Measurements from ENCODE around the gene COL8A2.

The COL8A2 gene

DNA sequence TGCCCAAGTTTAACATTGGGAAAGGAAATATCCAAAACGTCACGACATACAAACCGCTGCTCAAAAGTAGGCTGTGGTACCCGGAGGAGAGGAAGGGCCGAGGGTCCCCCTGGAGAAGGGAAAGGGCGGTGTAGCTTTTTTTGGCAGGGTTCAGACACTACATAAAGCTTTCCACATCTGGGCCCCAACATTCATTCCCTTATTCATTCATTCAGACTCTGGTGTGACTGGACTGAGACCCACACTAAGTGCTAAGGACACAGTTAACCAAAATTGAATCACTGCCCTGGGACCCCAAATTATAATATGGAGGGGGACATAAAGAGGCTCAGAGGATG, 10.3 kb upstream of the COL8A2 start:
- no peak for DNase-seq

- DNase-seq = no peak
These were observed 9.7 kb upstream of the COL8A2 start for GRCh38 chr1:36134505-36135329.

GRCh38 chr1:36134031-36134430, 9.0 kb upstream of the COL8A2 start:
- DNase-seq = no peak

DNA sequence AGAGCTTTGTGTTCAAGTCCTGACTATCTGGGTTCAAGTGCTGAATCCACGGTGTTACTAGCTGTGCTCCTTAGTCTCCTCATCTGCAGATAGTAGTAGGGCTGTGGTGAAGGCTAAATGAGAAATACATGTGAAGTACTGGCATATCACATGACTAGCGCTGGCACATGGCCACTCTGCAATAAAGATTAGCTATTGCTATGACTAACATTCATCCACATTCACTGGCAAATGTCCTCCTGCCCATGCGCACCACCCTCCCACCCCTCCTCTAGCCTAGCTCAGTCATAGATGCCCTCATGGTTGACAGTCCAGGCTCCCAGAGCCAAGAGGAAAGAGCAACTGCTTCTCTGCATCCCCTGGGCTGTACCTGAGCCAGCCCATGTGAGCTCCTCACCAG, 8.5 kb upstream of the COL8A2 start:
- no peak for DNase-seq

GRCh38 chr1:36132029-36132428, 7.0 kb upstream of the COL8A2 start:
- DNase-seq = no peak

DNA sequence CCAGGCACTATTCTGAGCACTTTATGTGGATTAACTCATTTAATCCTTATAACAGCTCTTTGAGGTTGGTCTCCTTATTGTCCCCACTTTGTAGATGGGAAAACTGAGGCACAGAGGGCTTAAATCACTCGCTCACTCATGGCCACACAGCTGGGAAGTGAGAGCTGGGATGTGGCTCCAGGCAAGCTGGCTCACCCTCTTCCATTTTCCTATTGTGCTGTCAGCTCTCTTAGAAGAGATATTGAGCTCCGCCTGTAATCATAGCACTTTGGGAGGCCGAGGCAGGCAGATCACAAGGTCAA, 3.8 kb upstream of the COL8A2 start:
- DNase-seq = no peak

- no peak for DNase-seq
These were observed 3.3 kb upstream of the COL8A2 start for GRCh38 chr1:36128126-36128904.

DNA sequence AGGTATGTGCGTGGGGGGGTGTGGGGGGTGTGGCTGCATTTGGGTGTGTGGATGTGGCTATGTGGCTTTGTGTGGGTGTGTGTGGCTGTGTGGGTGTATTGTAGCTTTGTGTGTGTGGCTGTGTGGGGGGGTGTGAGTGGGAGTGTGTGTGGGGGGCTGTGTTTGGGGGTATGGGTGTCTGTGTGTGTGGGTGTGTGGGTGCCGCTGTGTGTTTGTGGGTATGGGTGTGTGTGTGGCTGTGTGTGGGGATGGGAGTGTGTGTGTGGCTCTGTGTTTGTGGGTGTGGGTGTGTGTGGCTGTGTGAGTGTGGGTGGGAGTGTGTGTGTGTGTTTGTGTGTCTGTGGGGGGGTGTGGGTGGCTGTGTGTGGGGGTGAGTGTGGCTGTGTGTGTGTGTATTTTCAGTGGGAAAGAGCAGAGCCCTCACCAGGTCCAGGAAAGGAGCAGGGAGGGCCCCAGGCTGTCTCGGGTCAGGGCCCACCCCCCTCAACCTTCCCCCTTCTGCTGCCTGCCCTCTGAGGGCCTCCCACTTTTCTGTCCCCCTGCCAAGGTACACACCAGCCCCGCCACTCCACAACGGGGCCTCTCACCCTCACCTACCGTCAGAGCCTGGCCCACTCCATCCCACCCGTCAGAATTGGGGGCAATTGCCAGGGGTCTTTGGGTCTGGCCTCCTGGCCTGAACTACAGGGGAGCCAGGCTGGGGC, 1.9 kb upstream of the COL8A2 start:
- no peak for DNase-seq

- DNase-seq = no peak
These were observed 1.1 kb upstream of the COL8A2 start for GRCh38 chr1:36126005-36126716.

- no peak for DNase-seq
These were observed 456 bp downstream of the COL8A2 start for GRCh38 chr1:36124404-36125128.

GRCh38 chr1:36123356-36123755, 1.7 kb downstream of the COL8A2 start:
- no peak for DNase-seq

DNA sequence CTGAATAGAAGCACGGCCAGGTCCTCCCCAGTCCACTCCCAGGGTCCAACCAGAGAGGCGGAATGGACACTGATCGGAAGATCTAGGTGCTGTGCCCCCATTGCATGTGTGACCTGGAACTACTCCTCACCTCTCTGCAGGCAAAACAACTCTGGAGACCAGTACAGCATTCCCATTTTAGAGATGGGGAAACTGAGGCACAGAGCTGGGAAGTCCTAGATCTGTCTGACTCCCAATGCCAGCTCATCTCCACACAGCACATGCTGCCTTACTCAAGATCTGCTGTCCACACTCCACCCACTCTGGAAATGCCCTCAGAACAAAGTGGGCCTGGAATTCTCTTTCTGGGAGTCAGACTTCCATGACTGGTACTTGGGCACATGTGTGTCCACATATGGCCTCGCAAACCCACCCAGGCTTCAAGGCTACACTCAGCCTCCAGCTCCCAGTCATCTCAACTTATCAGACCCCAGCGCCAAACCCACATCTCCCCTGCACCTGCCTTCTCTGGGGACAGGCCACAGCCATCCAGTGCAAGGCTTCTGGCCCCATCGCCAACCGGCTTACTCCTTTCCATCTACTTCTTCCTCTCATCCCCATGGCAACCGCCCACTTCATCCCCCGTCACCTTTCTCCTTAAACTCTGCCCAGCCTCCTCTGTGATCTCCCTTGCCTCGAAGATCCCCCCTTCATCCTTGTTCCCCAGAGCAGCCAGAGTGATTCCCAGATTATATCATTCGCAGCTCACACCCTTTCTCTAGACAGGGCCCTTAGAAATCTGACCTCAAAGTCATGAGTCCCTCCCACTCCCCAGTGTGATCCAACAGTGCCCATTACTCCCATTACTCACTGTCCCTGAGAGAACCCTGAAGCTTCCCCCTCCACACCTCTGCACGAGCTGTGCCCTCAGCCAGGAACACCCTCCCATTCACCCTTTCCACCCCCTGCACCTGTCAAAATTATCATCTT, 2.7 kb downstream of the COL8A2 start:
- DNase-seq = no peak

DNA sequence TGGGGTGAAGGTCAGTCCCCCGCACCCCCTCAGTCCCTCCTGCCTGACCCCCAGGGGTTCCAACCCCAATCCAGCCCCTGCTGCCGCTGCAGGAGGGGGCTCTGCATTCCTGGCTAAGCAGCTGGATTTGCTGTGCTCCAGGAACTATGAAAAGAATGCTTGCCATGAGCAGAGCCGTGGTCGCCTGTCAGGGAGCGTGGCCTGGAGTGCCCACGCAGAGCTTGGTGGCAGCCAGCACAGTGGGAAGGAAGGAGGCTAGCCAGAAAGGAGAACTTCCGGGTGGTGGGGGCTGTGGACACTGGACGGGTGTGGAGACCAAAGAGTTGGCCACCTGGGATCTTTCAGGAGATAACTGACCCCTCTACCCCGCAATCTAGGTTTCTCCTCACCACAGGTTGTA, 5.6 kb downstream of the COL8A2 start:
- DNase-seq = no peak

- no peak for DNase-seq
These were observed 6.4 kb downstream of the COL8A2 start for GRCh38 chr1:36118447-36119204.

GRCh38 chr1:36116901-36117300, 8.1 kb downstream of the COL8A2 start:
- no peak for DNase-seq

DNA sequence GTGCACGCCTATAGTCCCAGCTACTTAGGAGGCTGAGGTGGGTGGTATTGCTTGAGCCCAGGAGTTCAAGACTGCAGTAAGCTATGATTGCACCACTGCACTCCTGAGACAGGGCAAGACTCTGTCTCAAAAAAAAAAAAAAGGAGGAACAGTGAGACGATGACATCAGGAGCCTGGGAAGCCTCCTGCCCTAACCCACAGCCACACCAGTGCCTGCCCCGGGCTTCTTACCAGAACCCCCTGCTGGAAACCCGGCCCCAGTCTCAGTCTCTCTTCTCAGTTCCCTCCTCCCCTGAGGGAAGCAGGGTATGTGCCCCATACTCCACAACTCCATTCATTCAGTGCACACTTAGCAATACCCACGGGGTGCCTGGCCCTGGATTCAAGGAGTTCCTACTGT, 9.1 kb downstream of the COL8A2 start:
- no peak for DNase-seq

- DNase-seq = no peak
These were observed 9.8 kb downstream of the COL8A2 start for GRCh38 chr1:36115200-36115669.

GRCh38 chr1:36114371-36114770, 10.7 kb downstream of the COL8A2 start:
- no peak for DNase-seq

DNA sequence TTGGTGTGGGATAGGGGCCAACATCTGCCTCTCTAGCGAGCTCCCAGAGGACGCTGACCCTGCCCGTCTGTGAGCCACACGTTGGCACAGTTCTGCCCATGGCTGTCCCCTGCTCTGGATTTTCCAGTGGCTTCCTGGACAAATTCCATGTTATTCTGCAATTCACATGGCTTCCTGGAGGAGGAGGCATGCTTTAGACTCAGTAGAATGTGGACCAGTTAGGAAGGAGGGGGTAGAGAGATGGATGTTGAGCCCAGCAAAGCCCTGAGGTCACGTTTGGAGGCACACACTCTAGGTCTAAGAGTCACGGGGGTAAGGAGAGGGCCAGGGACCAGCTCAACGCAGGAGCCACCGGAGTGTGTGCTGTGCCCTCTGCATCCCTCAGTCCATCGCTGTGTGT, 12.2 kb downstream of the COL8A2 start:
- no peak for DNase-seq

- DNase-seq = no peak
These were observed 13.9 kb downstream of the COL8A2 start for GRCh38 chr1:36111151-36111550.

Data from central memory CD4-positive, alpha-beta T cell (primary cell).